ENCODE data around the gene CSF3. TPM values are rescaled to one million over a fixed set of nuclear protein-coding genes. Genes with fewer than 3 reads are reported as not detected.

The CSF3 gene
- total RNA-seq, 5 donors from 2014 or later (not counting 1 experiment from before 2014, with no cell fraction given), result not detected

DNA sequence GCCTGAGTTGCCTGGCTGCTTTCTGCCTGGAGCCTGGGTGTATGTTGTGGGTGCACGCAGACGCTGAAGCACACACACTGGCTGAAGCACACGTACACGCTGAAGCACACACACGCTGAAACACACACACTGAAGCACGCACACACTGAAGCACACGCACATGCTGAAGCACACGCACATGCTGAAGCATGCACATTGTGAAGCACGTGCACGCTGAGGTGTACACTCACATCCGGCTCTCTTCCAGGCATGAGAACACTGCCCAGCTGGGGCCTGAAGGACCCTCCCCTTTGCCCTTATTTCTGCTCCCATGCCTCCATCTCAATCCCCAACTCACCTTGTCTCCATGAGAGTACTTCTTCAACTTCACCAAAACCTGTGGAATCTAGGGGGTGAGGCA, 16.5 kb downstream of the CSF3 start:
- ChIA-PET CTCF (interaction anchor here in 1 of 2 donors (0.5 kb wide), 1 partner anchor 142 kb away, joined by 10 read pairs; no protein-coding TSS in a partner anchor), POLR2A (no interaction called here)
- H3K27ac ChIP-seq (ENCODE audit: low read length), result no peak overlapping the region
- WGBS (ENCODE audit: insufficient coverage), result 98% methylated on average over 10 of the region's 11 CpGs
- no peaks in the 10 kb centered on the region for H3K27me3 ChIP-seq (replicated peaks in 1 of 2; ENCODE audit: control insufficient read depth in 2 of 2, extremely low read depth in 1 of 2, insufficient read depth in 2 of 2, low read length in 1 of 2)
- Mint-ChIP-seq H3K4me1 (peaks cover under 1 to 5% (median 5%) of the 10 kb centered on the region in 3 donors), H3K4me3 (no peak overlapping the region), H3K27ac (no peak overlapping the region), H3K9me3 (no peaks in the 10 kb centered on the region), H3K36me3 (peaks cover 52% of the 10 kb centered on the region), H3K27me3 (no peaks in the 10 kb centered on the region)
- H3K4me3 ChIP-seq (ENCODE audit: control insufficient read depth in 1 of 2, extremely low read depth in 1 of 2, low read length in 1 of 2), result no peak overlapping the region
- peaks cover 46 to 84% of the 10 kb centered on the region in 2 donors for H3K36me3 ChIP-seq (ENCODE audit: control insufficient read depth in 2 of 2, extremely low read depth in 1 of 2, insufficient read depth in 1 of 2, low read length in 1 of 2)
- H3K9me3 ChIP-seq, result no peaks in the 10 kb centered on the region
- H3K4me1 ChIP-seq (ENCODE audit: control insufficient read depth in 1 of 2, extremely low read depth in 1 of 2, insufficient read depth in 2 of 2, low read length in 2 of 2), result peaks cover 0 to 8% of the 10 kb centered on the region in 2 experiments
- no peak for DNase-seq
- ATAC-seq (replicated peaks in 1 of 4), result no peak

DNA sequence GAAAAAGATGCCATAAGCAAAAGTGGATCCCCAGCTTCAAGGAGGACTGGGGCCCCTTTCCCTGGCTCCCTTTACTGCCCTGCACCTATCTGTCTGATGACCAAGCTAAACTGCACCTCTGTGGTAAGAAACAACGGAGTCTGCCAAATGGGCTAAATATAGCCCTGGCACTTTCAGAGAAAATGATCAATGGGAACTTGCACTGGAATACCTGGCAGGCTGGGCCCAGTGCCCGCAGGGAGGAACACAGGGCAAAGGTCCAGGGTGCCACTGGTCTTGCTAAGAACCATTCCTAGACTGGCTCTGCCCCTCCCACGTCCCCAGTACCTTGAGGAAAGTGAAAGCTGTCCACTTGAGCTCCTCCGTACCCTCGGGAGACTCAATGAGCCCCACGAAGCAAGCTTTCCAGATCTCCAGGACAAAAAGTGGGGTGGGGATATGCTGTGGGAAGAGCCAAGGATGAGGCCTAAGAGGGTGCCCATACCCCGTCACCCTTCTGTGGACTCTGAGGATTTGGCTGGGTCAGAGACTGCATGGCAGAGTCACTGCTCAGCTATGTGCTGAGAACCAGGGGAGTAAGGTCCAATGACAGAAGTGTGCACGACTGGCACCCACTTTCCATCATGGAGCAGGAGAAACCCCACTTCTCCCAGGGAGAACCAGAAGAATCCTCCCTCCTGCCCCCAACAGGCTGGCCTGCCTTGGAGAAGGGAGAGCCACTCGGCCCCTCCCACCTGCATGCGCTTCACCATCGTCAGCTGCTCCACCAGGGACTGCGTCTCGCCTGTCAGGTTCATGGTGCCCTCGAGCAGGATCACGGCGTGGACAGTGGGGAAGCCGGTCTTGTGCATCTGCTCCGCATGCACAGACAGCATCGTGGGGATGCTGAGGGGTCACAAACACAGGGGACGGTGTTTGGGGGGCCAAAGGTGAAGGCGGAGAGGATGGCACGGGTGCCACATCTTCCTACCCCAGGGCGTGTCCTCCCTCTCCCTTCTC, 17.4 kb downstream of the CSF3 start:
- POLR2A ChIA-PET, result no interaction called here
- H3K4me3 ChIP-seq (ENCODE audit: control insufficient read depth in 1 of 2, extremely low read depth in 1 of 2, low read length in 1 of 2), result no peak overlapping the region
- H3K4me1 Mint-ChIP-seq, result no peaks in the 10 kb centered on the region
- peaks cover 43 to 83% of the 10 kb centered on the region in 2 donors for H3K36me3 ChIP-seq (ENCODE audit: control insufficient read depth in 2 of 2, extremely low read depth in 1 of 2, insufficient read depth in 1 of 2, low read length in 1 of 2)
- no peaks in the 10 kb centered on the region for H3K9me3 Mint-ChIP-seq
- H3K4me1 ChIP-seq (ENCODE audit: control insufficient read depth in 1 of 2, extremely low read depth in 1 of 2, insufficient read depth in 2 of 2, low read length in 2 of 2), result no peaks in the 10 kb centered on the region
- no peak overlapping the region for H3K4me3 Mint-ChIP-seq
- no peaks in the 10 kb centered on the region for H3K27me3 Mint-ChIP-seq
- ATAC-seq (replicated peaks in 1 of 4) (no peak), DNase-seq (no peak)
- peaks cover 52% of the 10 kb centered on the region for H3K36me3 Mint-ChIP-seq
- no peaks in the 10 kb centered on the region for H3K27me3 ChIP-seq (replicated peaks in 1 of 2; ENCODE audit: control insufficient read depth in 2 of 2, extremely low read depth in 1 of 2, insufficient read depth in 2 of 2, low read length in 1 of 2)
- H3K27ac Mint-ChIP-seq, result no peak overlapping the region
- CTCF ChIA-PET, result interaction anchor here in 1 of 2 donors (0.5 kb wide), 1 partner anchor 141 kb away, joined by 10 read pairs; no protein-coding TSS in a partner anchor
- WGBS (ENCODE audit: insufficient coverage), result 96% methylated on average over 16 of the region's 23 CpGs
- H3K27ac ChIP-seq (ENCODE audit: low read length), result no peak overlapping the region
- no peaks in the 10 kb centered on the region for H3K9me3 ChIP-seq

DNA sequence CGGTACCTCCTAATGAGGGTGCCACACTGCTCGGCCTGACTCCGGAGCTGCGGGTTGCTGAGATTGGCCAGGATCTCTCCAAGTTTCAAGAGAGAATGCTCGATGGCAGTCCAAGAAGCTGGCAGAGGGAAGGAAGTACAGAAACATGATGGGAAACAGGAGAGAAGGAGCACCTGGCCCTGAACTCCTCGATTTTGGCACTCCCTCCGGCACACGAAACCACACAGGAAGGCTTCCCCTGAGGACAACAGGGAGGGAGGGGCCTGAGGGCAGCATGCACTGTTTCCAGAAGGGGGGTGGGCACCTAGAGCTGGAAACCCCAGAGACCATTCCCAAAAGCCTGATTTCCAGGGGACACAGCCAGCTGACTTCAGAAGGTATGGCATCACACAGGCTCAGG, 18.1 kb downstream of the CSF3 start:
- ChIA-PET POLR2A (no interaction called here), CTCF (no interaction called here)
- Mint-ChIP-seq H3K27ac (no peak overlapping the region), H3K4me1 (no peaks in the 10 kb centered on the region), H3K27me3 (no peaks in the 10 kb centered on the region), H3K4me3 (no peak overlapping the region), H3K36me3 (peaks cover 51% of the 10 kb centered on the region), H3K9me3 (no peaks in the 10 kb centered on the region)
- Histone ChIP-seq H3K4me3 (ENCODE audit: control insufficient read depth in 1 of 2, extremely low read depth in 1 of 2, low read length in 1 of 2) (no peak overlapping the region), H3K27ac (ENCODE audit: low read length) (no peak overlapping the region), H3K9me3 (no peaks in the 10 kb centered on the region), H3K4me1 (ENCODE audit: control insufficient read depth in 1 of 2, extremely low read depth in 1 of 2, insufficient read depth in 2 of 2, low read length in 2 of 2) (no peaks in the 10 kb centered on the region), H3K36me3 (ENCODE audit: control insufficient read depth in 2 of 2, extremely low read depth in 1 of 2, insufficient read depth in 1 of 2, low read length in 1 of 2) (peaks cover 40 to 82% of the 10 kb centered on the region in 2 donors), H3K27me3 (replicated peaks in 1 of 2; ENCODE audit: control insufficient read depth in 2 of 2, extremely low read depth in 1 of 2, insufficient read depth in 2 of 2, low read length in 1 of 2) (no peaks in the 10 kb centered on the region)
- 94% methylated on average over 3 of the region's 8 CpGs for WGBS (ENCODE audit: insufficient coverage)
- DNase-seq (no peak), ATAC-seq (replicated peaks in 1 of 4) (no peak)

DNA sequence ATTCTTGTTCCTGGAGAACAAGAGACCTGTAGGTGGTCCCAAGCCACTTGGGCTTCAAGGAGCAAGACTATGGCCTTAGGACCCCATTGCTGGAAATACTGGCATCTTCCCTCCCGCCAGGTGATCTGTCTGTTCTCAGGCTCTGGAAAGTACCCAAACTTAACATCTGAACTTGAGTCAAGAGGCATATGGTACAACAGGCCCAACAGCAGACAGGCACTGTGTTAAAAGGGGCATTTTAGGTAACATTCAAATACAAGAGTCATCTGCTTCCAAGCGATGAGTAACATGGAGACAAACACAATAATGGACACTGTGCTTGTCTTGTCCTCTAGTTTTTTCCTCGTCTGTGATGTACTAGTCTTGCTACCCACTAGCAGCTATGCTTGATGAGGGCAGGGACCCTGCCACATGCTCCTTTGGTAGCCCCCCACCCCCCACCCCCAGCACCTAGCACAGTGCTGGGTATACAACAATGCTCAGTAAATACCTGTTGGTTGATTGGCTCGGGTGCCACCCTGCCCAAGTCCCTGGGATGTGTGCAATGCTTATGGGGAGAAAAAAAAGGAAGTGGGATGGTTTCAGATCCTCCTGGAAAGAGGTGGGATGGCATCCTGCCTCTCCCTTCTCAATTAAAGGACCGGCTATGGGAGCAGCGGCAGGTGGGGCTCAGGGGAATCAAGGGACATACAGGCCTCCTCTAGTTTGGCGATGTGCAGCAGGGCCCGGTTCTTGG, 19.4 kb downstream of the CSF3 start:
- Histone ChIP-seq H3K9me3 (no peaks in the 10 kb centered on the region), H3K27ac (ENCODE audit: low read length) (no peak overlapping the region), H3K36me3 (ENCODE audit: control insufficient read depth in 2 of 2, extremely low read depth in 1 of 2, insufficient read depth in 1 of 2, low read length in 1 of 2) (peaks cover 33 to 69% of the 10 kb centered on the region in 2 donors), H3K4me3 (ENCODE audit: control insufficient read depth in 1 of 2, extremely low read depth in 1 of 2, low read length in 1 of 2) (no peak overlapping the region), H3K27me3 (replicated peaks in 1 of 2; ENCODE audit: control insufficient read depth in 2 of 2, extremely low read depth in 1 of 2, insufficient read depth in 2 of 2, low read length in 1 of 2) (no peaks in the 10 kb centered on the region), H3K4me1 (ENCODE audit: control insufficient read depth in 1 of 2, extremely low read depth in 1 of 2, insufficient read depth in 2 of 2, low read length in 2 of 2) (no peaks in the 10 kb centered on the region)
- ChIA-PET CTCF (interaction anchor here (0.5 to 0.6 kb wide), 2 partner anchors 15 to 164 kb away, joined by 3 to 4 read pairs; no protein-coding TSS in a partner anchor), POLR2A (no interaction called here)
- H3K27me3 Mint-ChIP-seq, result no peaks in the 10 kb centered on the region
- H3K4me3 Mint-ChIP-seq, result no peak overlapping the region
- no peak overlapping the region for H3K27ac Mint-ChIP-seq
- H3K9me3 Mint-ChIP-seq, result no peaks in the 10 kb centered on the region
- no peak for ATAC-seq (replicated peaks in 1 of 4)
- H3K36me3 Mint-ChIP-seq, result peaks cover 39% of the 10 kb centered on the region
- 94% methylated on average over 8 of the region's 8 CpGs for WGBS (ENCODE audit: insufficient coverage)
- DNase-seq, result no peak
- peaks cover 0 to 7% (median 0%) of the 10 kb centered on the region in 3 donors for H3K4me1 Mint-ChIP-seq

DNA sequence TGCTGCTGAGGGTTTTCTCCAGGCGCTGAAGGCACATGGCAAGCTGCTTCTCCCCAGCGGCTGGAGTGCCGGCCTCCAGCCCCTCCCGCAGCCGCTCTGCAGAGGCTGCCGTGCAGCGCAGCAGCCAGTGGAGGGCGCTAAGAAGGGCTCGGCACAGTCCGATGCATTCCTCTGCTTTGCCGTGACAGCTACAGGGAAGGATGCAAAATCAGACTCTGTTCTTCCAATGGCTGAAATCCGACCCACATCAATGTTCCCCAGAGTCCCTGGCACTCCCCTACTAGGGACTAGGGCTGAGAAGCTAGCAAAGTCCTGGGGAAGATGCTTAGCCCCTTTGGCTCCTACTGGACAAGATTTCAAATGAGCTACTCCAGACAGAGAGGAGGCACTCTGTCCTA, 19.9 kb downstream of the CSF3 start:
- Mint-ChIP-seq H3K4me1 (peaks cover 0 to 7% (median 0%) of the 10 kb centered on the region in 3 donors), H3K27me3 (no peaks in the 10 kb centered on the region), H3K4me3 (no peak overlapping the region), H3K36me3 (peaks cover 36% of the 10 kb centered on the region), H3K9me3 (no peaks in the 10 kb centered on the region), H3K27ac (no peak overlapping the region)
- no peaks in the 10 kb centered on the region for H3K4me1 ChIP-seq (ENCODE audit: control insufficient read depth in 1 of 2, extremely low read depth in 1 of 2, insufficient read depth in 2 of 2, low read length in 2 of 2)
- DNase-seq (peak in 1 of 35 experiments; percentile 17), ATAC-seq (replicated peaks in 1 of 4) (no peak)
- H3K36me3 ChIP-seq (ENCODE audit: control insufficient read depth in 2 of 2, extremely low read depth in 1 of 2, insufficient read depth in 1 of 2, low read length in 1 of 2), result peaks cover 29 to 65% of the 10 kb centered on the region in 2 donors
- ChIA-PET POLR2A (no interaction called here), CTCF (interaction anchor here in 1 of 2 donors (0.6 kb wide), 1 partner anchor 16 kb away, joined by 4 read pairs; no protein-coding TSS in a partner anchor)
- no peaks in the 10 kb centered on the region for H3K9me3 ChIP-seq
- H3K27ac ChIP-seq (ENCODE audit: low read length), result no peak overlapping the region
- H3K4me3 ChIP-seq (ENCODE audit: control insufficient read depth in 1 of 2, extremely low read depth in 1 of 2, low read length in 1 of 2), result no peak overlapping the region
- WGBS (ENCODE audit: insufficient coverage), result 93% methylated on average over 11 of the region's 12 CpGs
- no peaks in the 10 kb centered on the region for H3K27me3 ChIP-seq (replicated peaks in 1 of 2; ENCODE audit: control insufficient read depth in 2 of 2, extremely low read depth in 1 of 2, insufficient read depth in 2 of 2, low read length in 1 of 2)

DNA sequence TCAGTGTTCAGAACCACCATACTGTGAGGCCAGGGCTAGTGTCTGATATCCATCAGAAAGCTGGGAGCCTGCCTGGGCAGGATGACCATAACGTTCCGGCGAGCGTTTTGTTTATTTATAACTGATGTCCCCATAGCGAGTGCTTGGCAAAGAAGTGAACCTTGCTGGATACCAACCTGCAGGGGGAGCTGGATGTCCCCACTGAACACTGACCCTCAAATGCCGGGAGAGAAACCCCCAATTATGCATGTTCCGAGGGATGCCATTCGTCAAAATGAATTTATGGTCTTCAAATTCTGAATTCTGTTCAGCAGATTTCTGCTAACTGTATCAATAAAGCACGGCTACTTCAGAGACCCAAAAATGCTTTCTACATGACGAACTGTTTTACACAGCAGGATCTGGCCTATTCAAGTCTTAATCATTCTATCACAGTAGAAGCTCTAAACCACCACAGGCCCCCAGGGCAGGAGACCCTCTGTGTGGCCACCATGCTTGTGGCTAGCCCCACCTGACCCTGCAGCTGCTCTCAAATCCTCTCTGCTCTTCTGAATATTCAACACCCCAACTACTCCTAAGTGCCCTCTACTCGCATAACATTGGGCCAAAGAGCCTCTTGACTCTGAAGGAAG, 23.8 kb downstream of the CSF3 start:
- no peaks in the 10 kb centered on the region for H3K27me3 ChIP-seq (replicated peaks in 1 of 2; ENCODE audit: control insufficient read depth in 2 of 2, extremely low read depth in 1 of 2, insufficient read depth in 2 of 2, low read length in 1 of 2)
- H3K27ac ChIP-seq (ENCODE audit: low read length), result no peak overlapping the region
- Mint-ChIP-seq H3K4me3 (no peak overlapping the region), H3K27ac (peak overlapping the region in 1 of 2 donors; percentile 22), H3K36me3 (peaks cover 13% of the 10 kb centered on the region), H3K9me3 (no peaks in the 10 kb centered on the region), H3K4me1 (peaks cover 0 to 7% (median 0%) of the 10 kb centered on the region in 3 donors), H3K27me3 (no peaks in the 10 kb centered on the region)
- no peaks in the 10 kb centered on the region for H3K4me1 ChIP-seq (ENCODE audit: control insufficient read depth in 1 of 2, extremely low read depth in 1 of 2, insufficient read depth in 2 of 2, low read length in 2 of 2)
- ATAC-seq (replicated peaks in 1 of 4) (no peak), DNase-seq (peak in 1 of 35 experiments; percentile 34)
- H3K9me3 ChIP-seq, result no peaks in the 10 kb centered on the region
- ChIA-PET POLR2A (no interaction called here), CTCF (interaction anchor here (0.6 kb wide), 2 partner anchors 136 to 260 kb away, joined by 3 read pairs; no protein-coding TSS in a partner anchor)
- WGBS (ENCODE audit: insufficient coverage), result 86% methylated on average over 10 of the region's 11 CpGs
- peaks cover 4 to 36% of the 10 kb centered on the region in 2 donors for H3K36me3 ChIP-seq (ENCODE audit: control insufficient read depth in 2 of 2, extremely low read depth in 1 of 2, insufficient read depth in 1 of 2, low read length in 1 of 2)
- no peak overlapping the region for H3K4me3 ChIP-seq (ENCODE audit: control insufficient read depth in 1 of 2, extremely low read depth in 1 of 2, low read length in 1 of 2)
